Fibroblast of villous mesenchyme (primary cell): Measurements from ENCODE around the gene CDH23. TPM values are rescaled to one million over a fixed set of nuclear protein-coding genes. Genes with fewer than 3 reads are reported as not detected.

Experiments
- DNase-seq: peaks from one replicate; pipeline ENCODE4 v3.0.0-alpha.2; 2010; ENCODE audit warnings: low read depth
- H3K4me3 ChIP-seq: 2 replicates; pipeline ENCODE4 v1.5.1; 2011; ENCODE audit warnings: low read depth, mild to moderate bottlenecking, low read length
- CTCF ChIP-seq: IDR thresholded peaks from 2 replicates; pipeline ENCODE4 v1.5.1; 2012; ENCODE audit warnings: low read depth, mild to moderate bottlenecking, low read length; ENCODE audit not compliant: insufficient read depth
- total RNA-seq: library from RNA; depleted of rRNA; stranded (reverse); fragments of >200 nt; gene quantifications from 2 replicates; pipeline ENCODE4 v1.2.3, GENCODE V29; 2012

Gene CDH23
- total RNA-seq, 1 donor, result under 0.01 TPM

- DNase-seq, result no peak
- no peak for TF ChIP-seq CTCF
- H3K4me3 ChIP-seq, result no peak overlapping the region
Measured at GRCh38 chr10:71513936-71514335, 117.2 kb downstream of the CDH23 start.

- TF ChIP-seq CTCF, result no peak
- no peak overlapping the region for H3K4me3 ChIP-seq
- DNase-seq, result no peak
Measured at GRCh38 chr10:71515531-71516172, 118.9 kb downstream of the CDH23 start.

- H3K4me3 ChIP-seq, result no peak overlapping the region
- no peak for TF ChIP-seq CTCF
- DNase-seq, result no peak
Measured at GRCh38 chr10:71516890-71517289, 120.2 kb downstream of the CDH23 start.

GRCh38 chr10:71517298-71518169 lies 120.8 kb downstream of the CDH23 start:
- no peak for TF ChIP-seq CTCF
- no peak overlapping the region for H3K4me3 ChIP-seq
- DNase-seq, result no peak

- no peak for DNase-seq
- H3K4me3 ChIP-seq, result no peak overlapping the region
- TF ChIP-seq CTCF, result no peak
Measured at GRCh38 chr10:71520042-71520441, 123.3 kb downstream of the CDH23 start.

GRCh38 chr10:71521504-71522441 lies 125.1 kb downstream of the CDH23 start:
- no peak for DNase-seq
- no peak for TF ChIP-seq CTCF
- H3K4me3 ChIP-seq, result no peak overlapping the region
